ENCODE results near the gene ASAP3. TPM values are rescaled to one million over a fixed set of nuclear protein-coding genes. Genes with fewer than 3 reads are reported as not detected.

The ASAP3 gene
- total RNA-seq, 1 donor from 2014 or later = 65.7 TPM

DNA sequence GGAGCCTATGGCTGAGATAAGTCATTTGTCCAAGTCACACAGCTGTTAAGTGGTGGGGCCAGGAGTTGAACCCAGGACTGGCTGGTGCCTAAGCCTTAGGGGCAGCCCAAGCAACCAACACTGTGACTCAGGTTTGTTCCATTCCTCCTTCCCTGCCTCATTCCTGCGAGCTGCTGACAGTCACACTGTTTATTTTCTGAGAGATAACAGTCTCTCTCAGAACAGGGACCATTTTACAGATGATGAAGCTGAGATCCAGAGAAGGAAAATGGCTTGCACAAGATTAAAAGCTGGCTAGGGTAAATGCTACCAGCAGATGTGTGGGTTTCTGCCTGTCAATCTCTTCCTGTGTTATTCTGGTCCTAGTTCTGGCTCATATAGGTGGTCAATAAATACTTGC is 35.1 kb downstream of the ASAP3 start:
- H3K4me1 Mint-ChIP-seq (ENCODE audit: unreplicated experiment) = peaks cover 7% of the 10 kb centered on the region
- H3K9me3 Mint-ChIP-seq = no peaks in the 10 kb centered on the region
- peaks cover 7% of the 10 kb centered on the region for H3K36me3 Mint-ChIP-seq
- DNase-seq (ENCODE audit: extremely low spot score, unreplicated experiment) = no peak
- TF ChIP-seq CTCF (conservative IDR thresholded peaks at IDR 0.05) = no peak
- no peak overlapping the region for H3K27ac Mint-ChIP-seq
- no peaks in the 10 kb centered on the region for H3K27me3 Mint-ChIP-seq
- no peak overlapping the region for H3K4me3 Mint-ChIP-seq

- Mint-ChIP-seq H3K27ac (no peak overlapping the region), H3K4me1 (ENCODE audit: unreplicated experiment) (peaks cover 3% of the 10 kb centered on the region), H3K4me3 (no peak overlapping the region), H3K9me3 (no peaks in the 10 kb centered on the region), H3K27me3 (no peaks in the 10 kb centered on the region), H3K36me3 (peaks cover 8% of the 10 kb centered on the region)
- DNase-seq (ENCODE audit: extremely low spot score, unreplicated experiment) = no peak
- TF ChIP-seq CTCF (conservative IDR thresholded peaks at IDR 0.05) = no peak
Measured at GRCh38 chr1:23446661-23447310, 37.2 kb downstream of the ASAP3 start.

- no peak for TF ChIP-seq CTCF (conservative IDR thresholded peaks at IDR 0.05)
Measured at GRCh38 chr1:23444596-23445390, 39.2 kb downstream of the ASAP3 start.

DNA sequence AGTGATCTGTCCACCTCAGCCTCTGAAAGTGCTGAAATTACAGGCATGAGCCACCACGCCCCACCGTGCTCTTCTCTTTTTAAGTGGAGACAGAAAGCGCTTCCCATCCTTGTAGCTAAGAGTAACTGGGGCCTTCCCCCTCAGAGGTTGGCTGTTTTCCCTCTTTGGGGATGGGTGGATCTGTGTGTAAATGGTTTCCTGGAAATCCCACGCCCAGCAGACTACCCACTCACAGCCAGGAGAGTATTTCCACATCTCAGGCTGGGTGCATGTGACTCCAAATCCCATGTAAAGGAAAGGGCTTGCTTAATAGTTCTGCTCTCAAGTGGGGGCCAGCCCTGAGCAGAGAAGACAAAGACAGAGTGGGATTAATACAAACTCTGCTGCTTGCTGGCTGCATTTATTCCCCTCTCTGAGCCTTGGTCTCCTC is 39.9 kb downstream of the ASAP3 start:
- H3K27me3 Mint-ChIP-seq = no peaks in the 10 kb centered on the region

More at GRCh38 chr1:23444596-23445390, 39.2 kb downstream of the ASAP3 start:
- no peaks in the 10 kb centered on the region for H3K9me3 Mint-ChIP-seq
- peaks cover 5% of the 10 kb centered on the region for H3K36me3 Mint-ChIP-seq
- no peak overlapping the region for H3K4me3 Mint-ChIP-seq
- no peaks in the 10 kb centered on the region for H3K4me1 Mint-ChIP-seq (ENCODE audit: unreplicated experiment)
- H3K27ac Mint-ChIP-seq = no peak overlapping the region
- H3K27me3 Mint-ChIP-seq = no peaks in the 10 kb centered on the region
- DNase-seq (ENCODE audit: extremely low spot score, unreplicated experiment) = no peak

GRCh38 chr1:23442751-23443150 is 41.2 kb downstream of the ASAP3 start:
- H3K36me3 Mint-ChIP-seq = peaks cover 10% of the 10 kb centered on the region
- no peaks in the 10 kb centered on the region for H3K27me3 Mint-ChIP-seq
- no peak overlapping the region for H3K27ac Mint-ChIP-seq
- peaks cover 4% of the 10 kb centered on the region for H3K4me1 Mint-ChIP-seq (ENCODE audit: unreplicated experiment)
- H3K4me3 Mint-ChIP-seq = no peak overlapping the region
- H3K9me3 Mint-ChIP-seq = no peaks in the 10 kb centered on the region
- no peak for TF ChIP-seq CTCF (conservative IDR thresholded peaks at IDR 0.05)
- DNase-seq (ENCODE audit: extremely low spot score, unreplicated experiment) = no peak

More for the DNA sequence above, 39.9 kb downstream of the ASAP3 start:
- H3K27ac Mint-ChIP-seq = no peak overlapping the region
- TF ChIP-seq CTCF (conservative IDR thresholded peaks at IDR 0.05) = no peak
- H3K36me3 Mint-ChIP-seq = peaks cover 5% of the 10 kb centered on the region
- DNase-seq (ENCODE audit: extremely low spot score, unreplicated experiment) = no peak
- H3K4me3 Mint-ChIP-seq = no peak overlapping the region
- no peaks in the 10 kb centered on the region for H3K9me3 Mint-ChIP-seq
- no peaks in the 10 kb centered on the region for H3K4me1 Mint-ChIP-seq (ENCODE audit: unreplicated experiment)
